Skeletal muscle satellite cell (primary cell): Measurements from ENCODE around the gene SERPIND1.

Source experiments
- H3K27me3 ChIP-seq: 2 replicates; pipeline ENCODE4 v1.7.0; 2013; ENCODE audit warnings: low read length; ENCODE audit not compliant: control insufficient read depth, insufficient read depth
- H3K36me3 ChIP-seq: 2 replicates; pipeline ENCODE4 v1.7.0; 2013; ENCODE audit warnings: mild to moderate bottlenecking, control low read depth, low read length; ENCODE audit not compliant: insufficient read depth
- H3K4me1 ChIP-seq: 2 replicates; pipeline ENCODE4 v1.7.0; 2013; ENCODE audit warnings: low read length; ENCODE audit not compliant: control insufficient read depth, insufficient read depth
- H3K4me2 ChIP-seq: 2 replicates; pipeline ENCODE4 v1.7.0; 2013; ENCODE audit warnings: mild to moderate bottlenecking, low read length
- H3K4me3 ChIP-seq: 2 replicates; pipeline ENCODE4 v1.7.0; 2013; ENCODE audit warnings: low read length
- H3K9ac ChIP-seq: 2 replicates; pipeline ENCODE4 v1.7.0; 2013; ENCODE audit warnings: mild to moderate bottlenecking, low read depth, low read length, moderate library complexity
- H3K9me3 ChIP-seq: replicated peaks from 2 replicates; pipeline ENCODE4 v1.7.0; 2013; ENCODE audit warnings: mild to moderate bottlenecking, control low read depth, low read length

Gene SERPIND1

DNA sequence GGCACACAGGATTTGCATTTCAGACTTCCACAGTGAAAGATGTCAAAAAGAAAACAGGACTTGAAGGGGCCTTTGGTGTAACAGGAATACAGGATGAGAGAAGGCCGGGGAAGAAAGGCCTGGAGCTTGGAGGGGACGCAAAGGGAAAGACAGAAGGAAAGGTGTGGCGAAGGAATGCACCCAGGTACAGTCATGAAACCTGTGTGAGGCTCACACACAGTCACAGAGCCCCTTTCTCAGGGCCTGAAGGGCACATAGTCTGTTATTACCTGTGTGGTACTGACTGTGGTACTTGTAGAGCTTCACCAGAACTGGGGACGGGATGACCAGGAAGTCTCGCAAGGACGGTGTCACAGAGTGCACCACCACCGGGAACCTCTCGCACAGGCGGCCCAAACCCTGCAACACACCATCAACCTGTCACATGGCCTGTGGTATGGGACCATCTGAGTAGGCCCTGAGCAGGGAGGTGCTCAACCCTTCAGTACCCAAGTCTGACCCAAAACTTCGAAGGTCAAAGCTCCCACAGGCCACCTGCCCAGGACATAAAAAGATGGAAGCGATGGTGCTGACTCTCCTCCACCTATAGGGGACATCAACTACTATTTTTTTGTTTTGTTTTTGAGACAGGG, 29.1 kb downstream of the SERPIND1 start:
- Histone ChIP-seq H3K4me1 (peaks cover 22% of the 10 kb centered on the region), H3K27me3 (no peaks in the 10 kb centered on the region), H3K9ac (no peak overlapping the region), H3K9me3 (no peaks in the 10 kb centered on the region), H3K4me2 (no peak overlapping the region), H3K4me3 (no peak overlapping the region), H3K36me3 (peaks cover 61% of the 10 kb centered on the region)

GRCh38 chr22:20803696-20804324, 29.9 kb downstream of the SERPIND1 start:
- Histone ChIP-seq H3K36me3 (peaks cover 53% of the 10 kb centered on the region), H3K4me2 (no peak overlapping the region), H3K4me3 (no peak overlapping the region), H3K27me3 (no peaks in the 10 kb centered on the region), H3K4me1 (peaks cover 22% of the 10 kb centered on the region), H3K9me3 (no peaks in the 10 kb centered on the region), H3K9ac (no peak overlapping the region)

DNA sequence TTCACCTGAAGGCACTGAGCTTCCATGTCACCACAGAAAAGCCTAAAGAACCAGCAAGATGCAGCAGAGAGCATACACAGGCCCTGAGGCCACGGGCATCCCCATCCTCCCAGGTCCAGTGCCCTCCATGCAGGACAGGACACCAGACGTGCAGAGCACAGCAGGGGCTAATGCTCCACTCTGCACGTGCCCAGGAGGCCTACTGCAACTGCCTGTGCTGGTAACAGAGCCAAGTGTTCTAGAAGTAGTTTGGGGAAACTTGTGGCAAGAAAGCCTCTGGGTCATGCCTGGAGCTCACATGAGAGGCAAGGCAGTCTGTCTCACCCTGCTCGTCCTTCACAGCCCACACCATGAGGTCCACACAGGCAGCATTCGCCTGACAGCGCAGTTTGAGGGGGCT, 30.7 kb downstream of the SERPIND1 start:
- Histone ChIP-seq H3K9ac (no peak overlapping the region), H3K4me1 (peaks cover 22% of the 10 kb centered on the region), H3K4me3 (no peak overlapping the region), H3K4me2 (no peak overlapping the region), H3K9me3 (no peaks in the 10 kb centered on the region), H3K27me3 (no peaks in the 10 kb centered on the region), H3K36me3 (peaks cover 53% of the 10 kb centered on the region)

GRCh38 chr22:20805972-20806471, 32.1 kb downstream of the SERPIND1 start:
- Histone ChIP-seq H3K36me3 (peaks cover 58% of the 10 kb centered on the region), H3K4me1 (peaks cover 22% of the 10 kb centered on the region), H3K9ac (no peak overlapping the region), H3K27me3 (no peaks in the 10 kb centered on the region), H3K4me3 (no peak overlapping the region), H3K9me3 (no peaks in the 10 kb centered on the region), H3K4me2 (no peak overlapping the region)

DNA sequence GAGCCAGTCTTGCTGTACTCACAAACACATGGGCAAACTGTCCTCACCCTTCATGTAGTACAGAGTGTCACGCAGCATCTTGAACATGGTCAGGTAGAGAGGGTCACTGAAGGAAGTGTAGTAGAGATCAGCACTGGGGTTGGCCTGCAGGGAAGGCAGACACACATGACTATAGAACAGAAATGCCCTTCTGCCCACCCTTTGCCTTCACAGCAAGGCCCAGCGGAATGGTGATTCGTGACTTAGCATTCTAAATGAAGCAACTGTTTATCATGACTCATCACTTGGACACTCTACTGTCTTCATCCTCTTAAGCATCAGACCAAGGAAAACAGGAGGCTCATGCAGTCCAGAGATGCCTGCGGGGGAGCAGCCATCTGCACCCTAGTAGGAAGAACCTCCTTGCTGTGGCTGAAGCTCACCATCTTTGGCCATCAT, 33.4 kb downstream of the SERPIND1 start:
- peaks cover 53% of the 10 kb centered on the region for H3K36me3 ChIP-seq
- H3K4me2 ChIP-seq = peak overlapping the region; percentile 35
- H3K27me3 ChIP-seq = no peaks in the 10 kb centered on the region
- no peak overlapping the region for H3K4me3 ChIP-seq
- H3K9ac ChIP-seq = no peak overlapping the region
- H3K4me1 ChIP-seq = peaks cover 22% of the 10 kb centered on the region
- no peaks in the 10 kb centered on the region for H3K9me3 ChIP-seq

DNA sequence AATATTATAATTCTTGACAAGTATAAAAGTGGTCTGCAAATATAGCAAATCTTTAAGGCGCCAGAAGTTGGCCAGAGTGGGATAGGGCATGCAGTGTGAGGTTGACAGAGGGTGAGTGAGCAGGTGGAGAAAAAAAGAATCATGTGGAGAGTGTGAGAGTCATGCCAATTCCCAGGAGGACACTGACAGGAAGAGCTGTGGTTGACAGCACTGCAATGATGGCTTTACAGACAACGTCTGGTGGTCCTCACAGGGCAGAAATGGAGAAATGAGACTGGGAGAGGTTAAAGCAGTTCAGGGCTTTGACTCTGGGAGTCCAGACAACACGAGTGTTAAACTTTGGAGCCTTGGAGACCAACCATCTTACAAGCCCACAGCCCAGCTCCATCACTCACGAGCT, 34.9 kb downstream of the SERPIND1 start:
- H3K27me3 ChIP-seq = no peaks in the 10 kb centered on the region
- no peak overlapping the region for H3K4me2 ChIP-seq
- peaks cover 22% of the 10 kb centered on the region for H3K4me1 ChIP-seq
- no peak overlapping the region for H3K4me3 ChIP-seq
- no peaks in the 10 kb centered on the region for H3K9me3 ChIP-seq
- no peak overlapping the region for H3K9ac ChIP-seq
- H3K36me3 ChIP-seq = peaks cover 43% of the 10 kb centered on the region

DNA sequence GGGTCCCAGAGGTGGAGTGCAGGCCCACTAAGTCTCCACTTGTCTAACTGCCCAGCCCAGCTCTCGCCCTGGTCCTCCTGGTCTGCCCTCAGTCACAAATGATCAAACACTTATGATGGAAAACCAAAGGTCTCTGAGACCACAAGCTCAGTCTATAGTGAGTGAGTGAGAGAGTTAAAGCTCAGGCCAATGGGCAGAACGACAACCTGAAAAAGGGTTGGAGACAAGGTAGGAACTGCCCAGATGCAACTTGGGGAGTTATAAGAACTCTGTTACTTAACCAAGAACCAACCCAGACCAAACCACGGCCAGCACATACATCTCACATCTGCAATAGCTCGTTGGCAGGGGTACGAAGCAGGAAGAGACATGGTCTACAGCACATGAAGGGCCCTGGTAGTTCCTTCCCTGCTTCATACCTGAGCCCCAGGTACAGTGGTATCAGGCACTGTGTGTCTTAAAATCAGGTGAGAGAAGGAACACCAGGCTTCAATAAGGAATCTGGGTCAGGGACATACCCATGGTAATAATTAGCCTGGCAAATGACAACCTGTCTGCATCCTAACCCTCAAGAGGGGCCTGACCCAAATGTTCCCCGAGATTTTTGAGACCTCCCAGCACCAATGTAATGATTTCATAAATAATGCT, 35.7 kb downstream of the SERPIND1 start:
- H3K4me2 ChIP-seq = no peak overlapping the region
- no peaks in the 10 kb centered on the region for H3K27me3 ChIP-seq
- no peak overlapping the region for H3K4me3 ChIP-seq
- H3K36me3 ChIP-seq = peaks cover 41% of the 10 kb centered on the region
- peaks cover 22% of the 10 kb centered on the region for H3K4me1 ChIP-seq
- no peak overlapping the region for H3K9ac ChIP-seq
- no peaks in the 10 kb centered on the region for H3K9me3 ChIP-seq

GRCh38 chr22:20810645-20811044, 36.7 kb downstream of the SERPIND1 start:
- Histone ChIP-seq H3K36me3 (peaks cover 37% of the 10 kb centered on the region), H3K4me2 (no peak overlapping the region), H3K9me3 (no peaks in the 10 kb centered on the region), H3K27me3 (no peaks in the 10 kb centered on the region), H3K9ac (no peak overlapping the region), H3K4me1 (peaks cover 22% of the 10 kb centered on the region), H3K4me3 (no peak overlapping the region)

DNA sequence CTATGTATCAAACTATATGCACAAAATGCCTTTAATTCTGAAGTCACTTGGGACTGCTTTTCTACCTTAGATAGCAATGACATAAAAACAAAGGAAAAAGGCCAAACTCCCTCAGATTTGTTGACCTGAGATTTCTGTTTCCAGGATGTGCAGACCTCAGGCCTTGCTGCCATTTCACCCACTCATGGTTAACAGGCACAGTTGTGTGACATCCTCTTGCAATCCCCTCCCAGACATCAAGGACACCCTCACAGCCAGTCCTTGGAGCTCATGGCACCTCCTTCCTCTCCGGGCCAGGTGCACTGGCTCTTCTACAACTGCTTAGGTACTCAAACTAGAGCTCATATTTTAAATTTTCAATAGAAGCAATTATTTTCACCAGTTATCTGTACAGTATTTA, 37.3 kb downstream of the SERPIND1 start:
- no peak overlapping the region for H3K4me3 ChIP-seq
- H3K9ac ChIP-seq = no peak overlapping the region
- peaks cover 40% of the 10 kb centered on the region for H3K36me3 ChIP-seq

GRCh38 chr22:20811971-20812660, 38.2 kb downstream of the SERPIND1 start:
- Histone ChIP-seq H3K4me3 (no peak overlapping the region), H3K27me3 (no peaks in the 10 kb centered on the region), H3K9ac (no peak overlapping the region), H3K4me2 (no peak overlapping the region), H3K9me3 (no peaks in the 10 kb centered on the region), H3K4me1 (peaks cover 8% of the 10 kb centered on the region), H3K36me3 (peaks cover 43% of the 10 kb centered on the region)

More for the DNA sequence above, 37.3 kb downstream of the SERPIND1 start:
- H3K4me2 ChIP-seq = no peak overlapping the region
- no peaks in the 10 kb centered on the region for H3K27me3 ChIP-seq
- peaks cover 17% of the 10 kb centered on the region for H3K4me1 ChIP-seq
- no peaks in the 10 kb centered on the region for H3K9me3 ChIP-seq

DNA sequence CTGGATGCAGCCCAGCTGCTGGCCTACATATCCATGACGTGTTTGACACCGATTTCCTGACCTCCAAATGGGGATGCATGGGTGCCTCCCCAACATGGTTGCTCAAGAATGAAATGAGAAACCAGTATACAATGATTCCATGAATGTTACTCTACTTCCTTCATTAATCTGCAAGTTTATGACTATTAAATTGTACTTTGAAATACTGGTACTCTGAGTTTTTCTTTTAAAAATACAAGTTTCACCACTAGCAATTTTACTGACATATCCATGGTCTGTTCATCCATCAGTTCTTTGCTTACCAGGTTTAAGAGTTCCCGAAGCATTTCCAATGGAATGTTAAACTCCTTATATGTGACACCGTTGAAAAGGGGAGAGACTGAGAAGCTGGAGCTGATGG, 39.1 kb downstream of the SERPIND1 start:
- Histone ChIP-seq H3K9ac (no peak overlapping the region), H3K36me3 (peaks cover 47% of the 10 kb centered on the region)

More for the DNA sequence above, 39.1 kb downstream of the SERPIND1 start:
- H3K4me2 ChIP-seq = no peak overlapping the region
- no peak overlapping the region for H3K4me3 ChIP-seq
- H3K27me3 ChIP-seq = no peaks in the 10 kb centered on the region
- H3K9me3 ChIP-seq = no peaks in the 10 kb centered on the region
- H3K4me1 ChIP-seq = no peaks in the 10 kb centered on the region
